Fibroblast of skin of abdomen (primary cell): Measurements from ENCODE around the gene CRABP2.

Experiments used
- DNase-seq: peaks from one replicate; pipeline ENCODE4 v3.0.0-alpha.2; 2013

CRABP2 gene

GRCh38 chr1:156667968-156668709 lies 37.2 kb downstream of the CRABP2 start:
- DNase-seq = no peak

GRCh38 chr1:156667610-156667967 lies 37.8 kb downstream of the CRABP2 start:
- DNase-seq = no peak

GRCh38 chr1:156666862-156667609 lies 38.3 kb downstream of the CRABP2 start:
- DNase-seq = no peak

DNA sequence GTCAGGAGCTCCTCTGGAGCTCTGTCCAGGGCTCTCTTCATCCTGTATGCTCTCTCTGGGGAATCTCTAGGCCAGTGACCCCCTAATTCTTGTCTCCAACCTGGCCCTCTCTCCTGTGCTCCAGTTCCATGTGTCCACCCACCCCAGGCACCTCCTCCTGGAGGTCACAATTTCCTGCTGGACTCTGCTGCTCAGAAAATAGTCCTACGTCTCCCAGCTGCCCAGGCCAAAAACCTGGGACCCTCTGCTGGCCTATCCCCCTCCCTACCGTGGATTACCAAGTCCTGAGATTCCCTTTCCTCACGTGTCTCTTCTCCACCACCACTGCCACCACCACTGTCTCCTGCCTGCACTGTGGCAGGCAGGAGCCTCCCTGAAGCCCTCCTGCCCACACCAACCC lies 39.8 kb downstream of the CRABP2 start:
- no peak for DNase-seq

- no peak for DNase-seq
Observed at GRCh38 chr1:156664767-156665411, 40.5 kb downstream of the CRABP2 start.

DNA sequence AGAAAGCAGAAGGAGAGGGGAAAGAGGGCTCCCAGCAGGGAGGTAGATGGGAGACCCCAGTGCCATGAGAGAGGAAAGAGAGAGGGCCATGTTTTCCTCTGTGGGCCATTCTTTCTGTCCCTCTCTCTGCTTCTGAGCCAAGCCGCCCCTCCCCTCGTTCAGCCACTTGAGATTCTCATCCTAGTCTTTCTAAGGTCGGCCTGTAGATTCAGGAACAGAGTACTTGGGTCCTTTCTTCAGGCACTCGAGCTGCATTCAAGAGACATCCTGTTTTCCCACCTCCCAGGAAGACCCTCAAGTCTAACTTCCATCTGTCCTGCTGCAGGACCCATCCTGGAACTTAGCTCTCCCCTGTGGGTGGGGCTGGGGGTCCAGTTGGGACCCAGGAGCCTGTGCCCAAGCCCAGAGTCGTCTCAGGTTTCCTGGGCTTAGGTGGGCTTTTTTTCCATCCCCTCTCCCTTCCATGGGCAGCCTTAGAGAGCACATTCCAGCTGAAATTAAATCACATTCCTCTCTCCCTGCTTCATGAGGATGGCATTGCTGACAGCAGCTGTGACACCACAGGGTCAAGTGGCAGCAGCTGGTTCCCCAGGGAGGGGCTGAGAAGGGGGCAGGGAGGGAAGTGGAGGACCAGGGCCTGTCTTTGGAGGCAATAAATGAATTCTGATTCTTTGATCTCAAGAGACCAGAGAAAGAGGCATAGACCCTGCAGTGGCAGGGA lies 41.2 kb downstream of the CRABP2 start:
- DNase-seq = peak; percentile 50

GRCh38 chr1:156663178-156663577 lies 42.2 kb downstream of the CRABP2 start:
- peak; percentile 45 for DNase-seq

DNA sequence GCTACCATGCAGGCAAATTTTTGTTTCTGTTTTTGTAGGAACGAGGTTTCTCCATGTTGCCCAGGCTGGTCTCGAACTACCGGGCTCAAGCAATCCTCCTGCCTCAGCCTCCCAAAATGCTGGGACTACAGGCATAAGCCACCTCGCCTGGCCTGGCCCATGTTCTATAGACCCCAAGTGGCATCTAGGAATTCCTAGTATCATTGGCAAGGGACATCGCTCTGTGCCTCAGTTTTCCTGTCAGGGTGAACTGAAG lies 42.7 kb downstream of the CRABP2 start:
- no peak for DNase-seq

DNA sequence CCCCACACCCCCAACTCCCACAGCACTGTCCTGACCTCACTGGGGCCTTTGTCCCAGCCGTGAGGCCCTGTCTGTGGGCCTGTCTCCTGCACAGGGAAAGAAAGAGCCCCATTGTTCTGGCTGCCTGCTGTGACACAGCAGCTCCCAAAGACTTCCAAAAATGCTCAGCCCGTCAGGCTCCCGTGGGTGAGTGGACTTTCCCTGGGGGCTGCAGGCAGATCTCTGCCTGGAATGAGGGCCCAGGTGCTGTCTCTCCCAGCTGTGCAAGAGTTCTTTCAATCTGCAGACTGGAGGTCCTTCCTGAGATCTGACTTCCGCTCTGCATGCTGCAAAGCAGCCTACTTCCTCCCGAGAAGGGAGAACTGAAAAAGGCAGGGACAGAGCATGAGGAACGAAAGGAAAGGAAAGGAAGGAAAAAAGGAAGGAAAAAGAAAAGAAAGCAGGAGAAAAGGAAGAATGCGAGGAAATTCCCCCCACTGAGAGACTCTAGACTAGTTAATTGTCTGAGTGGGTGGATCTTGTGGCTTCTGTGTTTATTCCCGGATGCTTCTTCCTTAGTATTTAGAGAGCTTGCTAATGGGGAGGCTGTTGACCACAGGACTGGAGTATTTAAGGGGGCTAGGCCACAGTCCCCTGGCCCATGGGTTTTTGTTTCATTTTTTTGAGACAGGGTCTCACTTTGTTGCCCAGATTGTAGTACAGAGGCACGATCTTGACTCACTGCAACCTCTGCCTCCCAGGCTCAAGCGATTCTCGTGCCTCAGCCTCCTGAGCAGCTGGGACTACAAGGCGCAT lies 43.2 kb downstream of the CRABP2 start:
- DNase-seq = no peak

- DNase-seq = no peak
Observed at GRCh38 chr1:156660752-156661112, 44.7 kb downstream of the CRABP2 start.

- DNase-seq = peak; percentile 95
Observed at GRCh38 chr1:156659988-156660751, 45.2 kb downstream of the CRABP2 start.

DNA sequence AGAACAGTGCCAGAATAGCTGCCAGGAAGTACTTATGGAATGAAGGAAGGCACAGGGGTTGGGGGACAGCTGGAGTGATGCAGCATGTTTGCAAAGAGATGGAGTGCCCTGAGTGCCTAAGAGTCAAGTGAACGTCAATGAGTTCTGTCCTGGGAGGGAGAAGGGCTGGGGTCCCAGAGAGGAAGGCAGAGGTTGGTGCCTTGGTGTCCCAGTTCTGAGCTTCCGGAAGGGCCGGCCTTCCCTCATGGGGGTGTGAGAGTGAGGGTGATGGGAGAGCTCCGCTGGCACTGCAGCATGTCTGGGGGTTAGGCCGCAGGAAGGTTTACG lies 45.8 kb downstream of the CRABP2 start:
- no peak for DNase-seq

DNA sequence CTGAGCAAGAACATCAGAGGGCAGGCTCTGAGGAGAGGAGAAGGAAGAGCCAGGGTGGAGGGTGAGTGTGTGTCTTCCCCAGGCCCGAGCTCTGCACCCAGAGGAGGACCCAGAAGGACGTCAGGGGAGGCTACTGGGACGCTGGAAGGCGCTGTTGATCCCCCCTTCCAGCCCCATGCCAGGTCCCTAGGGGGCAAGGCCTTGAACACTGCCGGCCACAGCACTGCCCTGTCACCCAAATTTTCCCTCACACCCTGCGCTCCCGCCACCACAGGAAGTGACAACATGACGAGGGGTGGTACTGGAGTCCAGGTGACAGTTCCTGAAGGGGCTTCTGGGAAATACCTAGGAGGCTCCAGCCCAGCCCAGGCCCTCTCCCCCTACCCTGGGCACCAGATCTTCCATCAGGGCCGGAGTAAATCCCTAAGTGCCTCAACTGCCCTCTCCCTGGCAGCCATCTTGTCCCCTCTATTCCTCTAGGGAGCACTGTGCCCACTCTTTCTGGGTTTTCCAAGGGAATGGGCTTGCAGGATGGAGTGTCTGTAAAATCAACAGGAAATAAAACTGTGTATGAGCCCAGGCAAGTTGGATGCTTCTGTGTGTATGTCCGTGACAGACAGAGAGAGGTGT lies 46.3 kb downstream of the CRABP2 start:
- DNase-seq = no peak

DNA sequence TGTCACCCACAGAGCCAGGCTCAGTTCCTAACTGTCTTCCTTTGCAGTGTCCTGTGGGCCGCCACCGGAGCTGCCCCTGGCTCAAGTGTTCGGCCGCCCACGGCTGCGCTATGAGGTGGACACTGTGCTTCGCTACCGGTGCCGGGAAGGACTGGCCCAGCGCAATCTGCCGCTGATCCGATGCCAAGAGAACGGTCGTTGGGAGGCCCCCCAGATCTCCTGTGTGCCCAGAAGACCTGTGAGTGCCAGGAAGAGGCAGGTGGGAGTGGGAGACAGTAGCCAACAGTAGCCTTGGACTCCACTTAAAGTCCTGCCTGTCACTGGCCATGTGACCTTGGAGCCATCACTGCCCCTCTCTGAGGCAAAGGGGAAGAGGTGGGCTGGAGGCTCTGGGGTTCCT lies 46.9 kb downstream of the CRABP2 start:
- no peak for DNase-seq

- DNase-seq = no peak
Observed at GRCh38 chr1:156657741-156658319, 47.6 kb downstream of the CRABP2 start.

DNA sequence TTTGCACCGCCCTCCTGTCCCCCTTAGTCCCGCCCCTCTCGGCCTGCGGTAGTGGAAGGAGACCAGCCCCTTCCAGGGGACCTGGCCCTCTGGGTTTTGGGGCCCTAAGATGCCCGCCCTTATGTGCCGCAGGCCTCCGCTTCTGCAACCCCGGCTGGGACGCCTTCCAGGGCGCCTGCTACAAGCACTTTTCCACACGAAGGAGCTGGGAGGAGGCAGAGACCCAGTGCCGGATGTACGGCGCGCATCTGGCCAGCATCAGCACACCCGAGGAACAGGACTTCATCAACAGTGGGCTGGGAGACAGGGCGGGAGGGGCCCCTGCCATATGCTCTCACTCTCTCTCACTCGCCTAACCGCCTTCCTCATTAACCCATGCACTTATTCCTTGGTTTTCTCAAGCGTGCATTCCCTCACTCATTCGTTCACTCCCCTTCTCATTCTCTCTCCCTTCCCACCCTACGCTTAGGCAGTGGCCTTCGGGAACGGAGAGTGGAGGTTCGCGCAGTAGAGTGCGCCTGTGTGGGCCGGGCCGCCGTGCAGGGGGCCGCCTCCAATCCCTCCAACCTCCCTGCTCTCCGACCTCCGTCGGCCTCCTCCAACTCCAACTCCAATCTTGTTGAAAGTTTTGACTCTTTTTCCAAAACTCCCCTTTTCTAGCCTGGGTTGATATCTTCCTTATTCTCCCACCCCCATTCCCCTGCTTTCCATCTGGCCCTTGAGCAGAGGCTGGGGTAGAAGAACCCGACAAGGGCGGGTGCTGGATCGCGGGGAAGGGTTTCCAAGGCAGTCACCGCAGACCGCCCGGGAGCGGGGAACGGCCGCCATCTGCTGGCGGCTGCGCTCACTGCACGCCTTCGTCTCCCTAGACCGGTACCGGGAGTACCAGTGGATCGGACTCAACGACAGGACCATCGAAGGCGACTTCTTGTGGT lies 48.3 kb downstream of the CRABP2 start:
- peak; percentile 47 for DNase-seq

- DNase-seq = no peak
Observed at GRCh38 chr1:156655904-156656516, 49.4 kb downstream of the CRABP2 start.

DNA sequence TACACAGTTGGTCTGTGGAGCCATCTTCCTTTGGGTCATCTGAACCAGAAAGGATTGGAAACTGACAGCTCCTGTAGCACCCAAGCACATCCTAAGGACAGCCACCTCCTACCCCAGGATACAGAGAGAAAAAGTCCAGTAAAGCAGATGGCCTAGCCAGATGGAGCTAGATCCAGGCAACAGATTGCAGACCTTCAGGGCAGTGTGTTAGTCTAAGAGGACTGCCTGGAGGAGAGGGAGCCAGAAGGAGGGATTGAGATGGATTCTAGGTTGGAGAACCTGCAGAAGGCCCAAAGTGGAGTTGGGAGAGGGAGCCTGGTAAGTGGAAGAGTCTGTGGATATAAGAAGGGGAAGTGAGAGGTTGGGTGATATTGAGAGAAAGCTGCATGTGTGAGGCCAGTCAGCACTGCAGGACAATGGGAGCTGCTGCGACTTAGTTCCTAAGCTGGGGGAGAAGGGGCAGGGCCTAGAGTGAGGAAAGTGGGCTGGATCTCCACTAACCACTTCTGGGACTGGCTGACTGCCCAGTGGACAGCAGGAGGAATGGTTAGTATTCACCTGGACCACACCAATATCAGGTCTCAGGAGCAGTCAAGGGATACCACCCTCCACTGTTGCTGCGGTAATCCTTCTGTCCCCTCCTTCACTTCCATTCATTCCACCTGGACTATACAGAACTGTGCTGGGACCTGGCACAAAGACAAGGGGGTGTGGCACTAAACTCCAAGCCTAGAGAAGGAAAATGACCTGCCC lies 50.1 kb downstream of the CRABP2 start:
- DNase-seq = no peak

DNA sequence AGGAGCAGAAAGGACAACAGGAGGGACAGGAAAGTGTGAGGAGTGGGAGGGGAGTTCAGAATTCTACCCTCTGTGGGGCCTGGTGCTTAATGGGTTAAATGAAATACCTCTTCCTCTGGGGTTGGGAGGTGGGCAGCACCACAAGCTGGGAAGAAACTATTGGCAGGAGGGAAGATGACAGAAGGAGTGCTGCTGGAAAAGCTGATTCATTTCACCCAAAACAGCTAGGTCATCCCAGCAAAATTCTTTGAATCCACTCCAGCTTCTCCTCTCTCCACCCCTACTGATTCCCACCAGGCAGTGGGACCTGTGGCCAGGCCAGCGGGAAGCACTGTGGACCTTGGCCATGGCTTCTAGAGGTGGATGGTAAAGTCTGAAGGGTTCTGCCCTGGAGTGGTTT lies 50.7 kb downstream of the CRABP2 start:
- DNase-seq = no peak
